HG03378 (cell line): ENCODE results near the gene KRTAP10-5.
"Not testable (repeated sequence)": the region's sequence is repeated elsewhere in the genome, so short reads cannot be mapped to it uniquely, and the experiment has no call there.

ENCODE experiments used
- ATAC-seq: cut with Tn5 transposase; IDR thresholded peaks from one replicate; pipeline ENCODE4 v1.9.1; 2021; ENCODE audit warnings: mild to moderate bottlenecking, moderate library complexity; ENCODE audit not compliant: unreplicated experiment

The KRTAP10-5 gene

DNA sequence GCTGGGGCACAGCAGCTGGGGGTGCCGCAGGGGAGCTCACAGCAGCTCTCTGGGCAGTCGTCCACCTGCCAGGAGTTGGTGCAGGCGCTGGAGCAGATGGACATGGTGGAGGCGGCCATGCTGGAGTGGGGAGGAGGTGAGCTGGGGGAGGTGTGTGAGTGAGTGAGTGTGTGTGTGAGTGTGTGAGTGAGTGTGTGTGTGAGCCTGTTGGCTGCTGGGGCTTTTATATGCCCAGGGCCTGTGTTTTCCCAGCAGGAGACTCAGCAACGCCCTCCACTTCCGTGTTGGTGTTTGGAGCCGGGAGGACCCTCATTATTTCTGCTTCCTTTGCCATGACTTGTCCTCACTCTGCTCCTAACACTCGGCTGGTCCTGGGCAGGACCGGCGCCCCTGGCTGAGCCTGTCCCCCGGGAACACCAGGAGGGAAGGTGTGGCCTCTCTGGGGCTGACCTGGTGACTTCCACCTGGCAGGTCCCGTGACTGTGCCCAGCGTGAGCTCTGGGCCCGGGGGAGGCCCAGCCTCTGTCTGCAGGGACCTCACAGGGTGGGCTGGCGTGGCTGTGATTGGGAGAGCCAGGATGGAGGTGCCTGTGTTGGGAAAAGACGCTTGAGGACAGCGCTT lies 29.0 kb downstream of the KRTAP10-5 start, which contains the start of gene KRTAP10-2:
KRTAP10-2 (minus strand) TSS at position 166 of the 622 bp plus-strand sequence; CDS start at position 119, 47 bp downstream.
- ATAC-seq: no peak

DNA sequence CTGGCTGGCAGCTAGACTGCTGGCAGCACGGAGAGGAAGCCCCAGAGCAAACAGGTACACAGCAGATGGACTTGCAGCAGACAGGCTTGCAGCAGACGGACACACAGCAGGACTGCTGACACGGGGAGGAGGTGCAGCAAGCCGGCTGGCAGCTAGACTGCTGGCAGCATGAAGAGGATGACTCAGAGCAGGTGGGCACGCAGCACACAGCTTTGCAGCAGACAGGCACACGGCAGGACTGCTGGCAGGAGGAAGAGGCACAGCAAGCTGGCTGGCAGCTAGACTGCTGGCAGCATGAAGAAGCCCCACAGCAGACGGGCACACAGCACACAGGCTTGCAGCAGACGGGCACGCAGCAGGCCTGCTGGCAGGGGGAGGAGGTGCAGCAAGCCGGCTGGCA lies 29.6 kb downstream of the KRTAP10-5 start:
- no peak for ATAC-seq

- not testable (repeated sequence) for ATAC-seq
These were observed 30.1 kb downstream of the KRTAP10-5 start for GRCh38 chr21:44550285-44550684.

GRCh38 chr21:44549525-44550211 lies 30.7 kb downstream of the KRTAP10-5 start:
- no peak for ATAC-seq

DNA sequence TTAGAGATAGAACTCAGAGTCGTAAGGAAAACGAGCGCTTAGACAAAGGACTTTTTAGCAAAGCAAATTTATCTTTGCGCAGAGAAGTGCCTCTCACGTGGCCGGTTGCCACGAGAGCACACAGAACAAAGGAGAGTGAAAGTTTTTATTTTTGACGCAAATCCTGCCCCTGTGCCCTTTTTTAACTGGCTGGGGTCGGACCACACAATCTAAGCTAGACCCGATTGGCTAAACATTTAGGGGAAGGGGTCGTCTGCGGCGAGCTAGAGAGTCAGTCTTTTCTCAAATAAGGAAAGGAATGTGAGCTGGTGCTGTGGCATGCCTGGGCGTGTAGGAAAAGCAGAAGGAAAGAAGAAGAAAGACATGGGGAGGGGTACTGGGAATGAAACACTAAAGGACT lies 31.5 kb downstream of the KRTAP10-5 start:
- no peak for ATAC-seq

- no peak for ATAC-seq
These were observed 32.0 kb downstream of the KRTAP10-5 start for GRCh38 chr21:44548381-44548780.

GRCh38 chr21:44547656-44548331 lies 32.6 kb downstream of the KRTAP10-5 start:
- ATAC-seq: no peak

GRCh38 chr21:44544566-44544965 lies 35.8 kb downstream of the KRTAP10-5 start:
- ATAC-seq: no peak

GRCh38 chr21:44542716-44543115 lies 37.7 kb downstream of the KRTAP10-5 start:
- no peak for ATAC-seq

GRCh38 chr21:44540741-44541288 lies 39.6 kb downstream of the KRTAP10-5 start:
- no peak for ATAC-seq

DNA sequence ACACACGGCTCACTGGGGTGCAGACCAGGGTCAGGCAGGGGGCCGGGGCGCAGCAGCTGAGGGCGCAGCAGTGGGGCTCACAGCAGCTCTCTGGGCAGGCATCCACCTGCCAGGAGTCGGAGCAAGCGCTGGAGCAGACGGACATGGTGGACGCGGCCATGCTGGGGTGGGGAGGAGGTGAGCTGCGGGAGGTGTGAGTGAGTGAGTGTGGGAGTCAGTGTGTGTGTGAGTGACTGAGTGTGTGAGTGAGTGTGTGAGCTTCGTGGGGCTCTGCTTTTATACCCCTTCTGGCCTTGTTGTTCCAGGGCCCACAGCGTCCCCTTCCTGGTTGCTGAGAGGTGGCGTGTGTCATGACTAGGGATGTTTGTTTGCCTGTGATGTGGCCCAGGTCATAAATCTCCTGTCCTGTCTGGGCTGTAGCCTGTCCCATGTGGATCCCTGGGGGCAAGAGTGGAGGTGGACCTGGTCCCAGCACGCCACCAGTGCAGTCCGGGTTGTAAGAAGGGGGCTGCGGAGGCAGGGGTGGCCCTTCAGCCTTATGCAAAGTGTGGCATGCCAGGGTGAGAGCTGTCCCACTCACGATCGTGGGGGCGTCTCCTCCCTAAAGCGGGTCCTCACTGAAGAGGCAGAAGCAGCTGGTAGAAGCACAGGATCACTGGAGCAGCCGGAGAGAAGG lies 40.3 kb downstream of the KRTAP10-5 start, which contains the start of gene KRTAP10-1:
KRTAP10-1 (minus strand) TSS at position 205 of the 676 bp plus-strand sequence; CDS start at position 160, 45 bp downstream.
- no peak for ATAC-seq

DNA sequence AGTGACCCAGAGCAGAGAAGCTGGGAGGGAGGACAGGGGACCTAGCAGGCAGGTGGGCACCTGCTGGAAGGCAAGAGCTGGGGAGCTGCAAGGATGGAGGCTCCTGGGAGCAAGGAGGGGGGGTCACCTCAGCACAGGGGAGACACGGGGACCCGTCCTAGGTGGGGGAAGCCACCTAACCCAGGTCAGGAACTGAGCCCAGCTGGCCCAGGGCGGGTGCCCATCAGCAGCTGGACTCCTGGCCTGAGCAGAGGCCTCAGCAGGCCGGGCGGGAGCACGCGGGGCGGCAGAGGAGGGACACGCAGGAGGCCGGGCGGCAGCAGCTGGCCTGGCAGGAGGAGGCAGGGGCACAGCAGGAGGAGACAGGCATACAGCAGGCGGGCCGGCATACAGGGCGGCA lies 41.4 kb downstream of the KRTAP10-5 start:
- ATAC-seq: no peak

DNA sequence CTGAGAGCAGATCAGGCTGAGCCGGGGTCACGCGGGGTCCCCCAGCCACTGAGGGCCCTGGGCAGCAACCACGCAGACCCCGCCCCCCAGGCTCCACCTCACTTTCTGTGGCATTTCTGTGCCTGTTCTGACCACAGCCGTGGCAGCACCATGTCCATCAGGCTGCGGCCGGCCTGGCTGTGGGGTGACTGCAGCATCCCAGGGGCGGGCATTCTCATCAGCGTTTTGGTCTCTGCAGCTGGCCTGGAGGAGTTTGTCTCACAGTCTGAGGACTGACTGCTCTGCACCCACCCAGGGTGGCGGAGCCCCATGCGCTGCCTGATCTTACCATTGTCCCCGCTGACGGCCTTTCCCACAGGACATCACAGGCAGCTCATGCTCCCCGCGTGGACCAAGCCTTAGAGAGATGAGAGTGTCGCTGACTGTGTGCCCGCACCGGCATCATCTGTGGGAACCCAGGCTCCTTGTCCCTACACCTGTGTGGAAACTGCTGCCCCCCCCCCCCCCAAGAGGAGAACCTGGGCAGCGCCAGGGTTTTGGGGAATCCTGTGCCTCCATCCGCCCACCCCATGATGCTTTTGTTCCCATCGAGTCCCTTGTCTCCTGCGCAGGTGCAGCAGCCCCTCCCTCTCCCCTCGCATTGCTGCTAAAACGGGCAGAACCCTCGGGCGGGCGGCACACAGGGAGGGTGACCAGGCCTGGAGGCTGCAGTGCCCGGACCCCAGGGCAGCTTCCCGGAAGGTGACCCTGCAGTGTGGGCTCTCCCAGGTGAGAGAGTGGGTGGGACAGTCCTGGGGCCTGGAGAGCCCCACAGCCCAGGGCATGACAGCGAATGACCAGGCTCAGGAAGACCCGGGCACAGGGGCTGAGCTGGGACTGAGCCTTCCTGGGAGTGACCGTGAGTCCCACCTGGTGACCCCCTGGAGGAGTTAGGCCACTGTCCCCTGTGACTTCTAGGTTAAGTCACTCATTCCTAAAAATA lies 42.2 kb downstream of the KRTAP10-5 start:
- ATAC-seq: no peak

DNA sequence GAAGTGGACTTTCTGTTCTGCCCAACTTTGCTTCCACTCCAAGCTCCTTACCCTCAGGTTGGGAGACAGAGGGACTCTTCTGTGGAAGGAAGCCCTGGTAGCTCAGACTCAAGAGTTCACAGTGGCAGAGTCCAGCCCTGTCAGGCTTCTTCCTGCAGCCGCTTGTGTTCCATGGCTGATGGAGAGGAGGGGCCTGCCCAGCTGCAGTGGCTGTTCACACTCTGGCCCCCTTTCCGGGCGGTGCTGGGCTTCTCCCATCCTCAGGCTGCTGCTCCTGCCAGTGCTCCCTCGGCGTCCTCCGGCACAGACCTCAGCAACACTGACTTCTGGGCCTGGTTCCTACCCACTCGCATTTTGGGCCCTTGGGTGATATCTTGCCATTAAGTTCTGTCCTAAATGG lies 44.4 kb downstream of the KRTAP10-5 start:
- ATAC-seq: no peak

DNA sequence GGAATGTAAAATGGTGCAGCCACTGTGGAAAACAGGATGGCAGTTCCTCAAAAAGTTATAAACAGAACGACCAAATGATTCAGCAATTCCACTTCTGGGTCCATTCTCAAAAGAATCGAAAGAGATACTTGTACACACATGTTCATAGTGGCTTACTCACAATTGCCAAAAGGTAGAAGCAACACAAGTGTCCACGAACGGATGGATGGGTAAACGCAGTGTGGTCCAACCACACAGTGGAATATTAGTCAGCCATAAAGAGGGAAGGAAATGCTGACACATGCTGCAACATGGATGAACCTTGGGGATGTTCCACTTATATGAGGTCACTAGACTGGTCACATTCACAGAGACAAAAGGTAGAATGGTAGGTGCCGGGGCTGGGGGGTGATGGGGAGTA lies 45.7 kb downstream of the KRTAP10-5 start:
- no peak for ATAC-seq

DNA sequence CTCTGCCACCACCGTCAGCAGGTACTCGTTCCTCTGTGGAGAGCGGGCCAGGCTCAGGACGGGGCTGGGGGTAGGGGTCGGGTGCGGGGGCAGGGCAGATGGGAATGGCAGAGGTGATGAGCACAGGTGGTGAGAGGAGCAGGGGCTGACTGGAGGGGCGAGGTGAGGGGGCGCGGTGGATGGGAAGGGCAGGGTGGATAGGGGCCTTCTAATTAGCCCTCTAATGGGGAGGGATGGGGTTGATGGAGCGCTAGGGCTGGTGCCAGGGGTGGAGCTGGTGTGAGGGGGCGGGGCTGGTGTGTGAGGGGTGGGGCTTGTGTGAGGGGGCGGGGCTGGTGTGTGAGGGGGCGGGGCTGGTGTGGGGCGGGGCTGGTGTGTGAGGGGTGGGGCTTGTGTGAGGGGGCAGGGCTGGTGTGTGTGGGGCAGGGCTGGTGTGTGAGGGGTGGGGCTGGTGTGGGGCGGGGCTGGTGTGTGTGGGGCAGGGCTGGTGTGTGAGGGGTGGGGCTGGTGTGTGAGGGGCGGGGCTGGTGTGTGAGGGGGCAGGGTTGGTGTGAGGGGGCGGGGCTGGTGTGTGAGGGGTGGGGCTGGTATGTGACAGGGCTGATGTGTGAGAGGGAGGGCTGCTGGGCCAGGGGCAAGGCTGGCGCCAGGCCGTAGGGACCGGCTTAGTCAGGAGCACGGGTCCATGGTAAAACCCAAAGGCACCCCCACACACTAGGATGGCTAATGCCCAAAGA lies 46.3 kb downstream of the KRTAP10-5 start:
- ATAC-seq: no peak

DNA sequence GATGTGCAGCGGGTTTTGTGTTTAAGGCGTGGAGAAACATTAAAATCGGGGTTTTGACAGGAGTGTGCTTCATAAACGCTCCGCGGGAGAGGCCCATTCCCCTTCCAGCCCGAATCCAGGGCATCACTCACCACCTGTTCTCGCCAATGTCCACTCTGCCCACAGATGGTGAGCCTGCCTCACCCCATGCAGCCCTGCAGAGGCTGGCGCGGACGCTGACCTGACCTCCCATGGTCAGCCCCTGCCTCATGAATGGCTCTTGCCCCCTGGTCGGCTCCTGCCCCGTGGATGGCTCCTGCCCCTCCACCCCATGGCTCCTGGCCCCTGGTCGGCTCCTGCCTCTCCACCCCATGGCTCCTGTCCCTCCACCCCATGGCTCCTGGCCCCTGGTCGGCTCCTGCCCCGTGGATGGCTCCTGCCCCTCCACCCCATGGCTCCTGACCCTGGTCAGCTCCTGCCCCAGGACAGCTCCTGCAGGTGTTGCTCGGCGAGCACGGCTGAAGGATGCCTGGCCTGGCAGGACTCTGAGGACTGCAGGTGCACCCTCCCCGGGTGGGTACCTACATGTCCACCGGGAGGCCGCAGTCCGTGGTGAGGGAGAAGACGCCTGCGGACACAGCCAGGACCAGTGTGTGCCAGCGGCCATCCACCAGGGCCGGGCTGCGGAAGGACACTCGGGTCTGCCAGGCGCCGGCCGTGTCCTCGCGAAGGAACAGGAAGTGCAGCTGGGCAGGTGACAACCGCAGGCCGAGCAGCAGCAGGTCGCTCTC lies 47.1 kb downstream of the KRTAP10-5 start:
- no peak for ATAC-seq

GRCh38 chr21:44532712-44533111 lies 47.7 kb downstream of the KRTAP10-5 start:
- no peak for ATAC-seq
